GM18505 (cell line): ENCODE data around the gene TUBB8B.
"Not testable (repeated sequence)": the region's sequence is repeated elsewhere in the genome, so short reads cannot be mapped to it uniquely, and the experiment has no call there.

Experiments
- ATAC-seq: cut with Tn5 transposase; IDR thresholded peaks from one replicate; pipeline ENCODE4 v1.9.1; 2021; ENCODE audit not compliant: unreplicated experiment

Gene TUBB8B

DNA sequence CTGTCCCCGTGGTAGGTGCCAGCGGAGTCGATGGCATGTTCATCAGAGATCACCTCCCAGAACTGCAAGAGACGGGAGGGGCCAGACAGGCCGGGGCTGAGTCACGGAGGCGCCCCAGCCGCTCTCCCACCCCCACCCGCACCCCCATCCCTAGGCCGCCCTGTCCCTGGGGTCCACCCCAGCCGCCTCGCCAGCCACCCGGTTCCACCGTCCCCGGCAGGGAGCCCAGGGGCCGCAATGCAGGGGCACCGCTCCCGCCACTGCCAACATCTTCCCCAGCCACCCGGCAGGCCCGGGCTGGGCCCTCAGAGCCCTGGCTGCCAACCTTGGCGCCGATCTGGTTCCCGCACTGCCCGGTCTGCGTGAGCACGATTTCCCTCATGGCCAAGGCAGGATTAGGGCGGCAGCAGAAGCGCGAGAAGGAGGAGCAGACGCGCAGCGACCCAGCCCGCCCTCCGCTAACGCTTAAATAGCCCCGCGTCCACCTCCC lies at the start of gene TUBB8B:
TUBB8B (minus strand) TSS at position 440 of the 490 bp plus-strand sequence; CDS start at position 382, 58 bp downstream.
- not testable (repeated sequence) for ATAC-seq

DNA sequence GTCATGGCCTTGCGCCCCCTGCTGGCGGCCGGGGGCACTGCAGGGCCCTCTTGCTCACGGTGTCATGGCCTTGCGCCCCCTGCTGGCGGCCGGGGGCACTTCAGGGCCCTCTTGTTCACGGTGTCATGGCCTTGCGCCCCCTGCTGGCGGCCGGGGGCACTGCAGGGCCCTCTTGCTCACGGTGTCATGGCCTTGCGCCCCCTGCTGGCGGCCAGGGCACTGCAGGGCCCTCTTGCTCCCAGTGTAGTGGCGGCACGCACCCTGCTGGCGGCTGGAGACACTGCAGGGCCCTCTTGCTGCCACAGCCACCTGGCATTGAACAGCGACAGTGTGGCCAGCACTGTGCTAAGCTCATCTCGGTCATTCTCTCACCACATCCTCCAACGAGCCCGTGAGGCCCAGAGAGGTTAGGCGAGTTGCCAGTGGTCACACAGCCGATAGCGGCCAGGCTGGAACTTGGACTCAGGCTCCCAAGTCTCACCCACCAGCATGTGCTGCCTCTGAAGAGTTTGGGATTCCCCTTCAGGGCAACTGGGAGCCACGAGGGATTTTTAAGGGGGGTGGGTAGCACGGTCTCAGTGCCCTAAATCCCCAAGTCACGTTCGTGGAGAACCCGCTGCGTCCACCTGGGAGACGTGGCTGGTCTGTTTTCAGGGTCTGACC lies 48.0 kb upstream of the TUBB8B start:
- ATAC-seq: peak; percentile 79

DNA sequence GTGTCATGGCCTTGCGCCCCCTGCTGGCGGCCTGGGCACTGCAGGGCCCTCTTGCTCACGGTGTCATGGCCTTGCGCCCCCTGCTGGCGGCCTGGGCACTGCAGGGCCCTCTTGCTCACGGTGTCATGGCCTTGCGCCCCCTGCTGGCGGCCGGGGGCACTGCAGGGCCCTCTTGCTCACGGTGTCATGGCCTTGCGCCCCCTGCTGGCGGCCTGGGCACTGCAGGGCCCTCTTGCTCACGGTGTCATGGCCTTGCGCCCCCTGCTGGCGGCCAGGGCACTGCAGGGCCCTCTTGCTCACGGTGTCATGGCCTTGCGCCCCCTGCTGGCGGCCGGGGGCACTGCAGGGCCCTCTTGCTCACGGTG lies 47.3 kb upstream of the TUBB8B start:
- not testable (repeated sequence) for ATAC-seq

DNA sequence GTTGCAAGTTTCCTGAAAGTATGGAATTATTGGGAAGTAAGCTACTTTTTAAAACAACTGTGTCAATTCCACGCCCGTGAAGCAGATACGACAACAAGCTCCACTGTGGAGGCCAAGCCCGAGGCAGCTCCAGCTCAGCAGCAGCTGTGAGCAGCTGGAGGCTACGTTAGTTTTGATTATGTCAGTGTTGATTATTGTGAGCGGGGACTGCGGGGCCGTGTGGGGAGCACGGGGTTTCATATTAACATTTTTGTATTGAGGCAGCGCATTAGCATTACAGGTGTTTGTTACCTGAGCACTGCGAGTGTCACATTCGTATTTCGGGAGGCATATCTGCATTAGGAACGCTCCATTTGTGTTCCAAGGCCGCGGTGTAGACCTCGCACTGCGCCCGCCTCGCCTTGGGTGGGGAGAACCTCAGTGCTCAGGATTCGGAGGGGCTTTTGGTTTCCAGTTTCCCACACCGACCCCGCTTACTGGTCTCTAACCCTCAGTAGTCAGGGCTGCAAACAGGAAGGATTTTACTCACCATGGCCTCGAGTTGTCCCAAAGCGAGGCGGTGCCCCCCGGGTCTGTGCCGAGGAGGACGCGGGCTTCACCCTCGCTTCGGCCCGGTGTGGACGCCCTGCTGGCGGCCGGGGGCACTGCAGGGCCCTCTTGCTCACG lies 46.8 kb upstream of the TUBB8B start:
- not testable (repeated sequence) for ATAC-seq

DNA sequence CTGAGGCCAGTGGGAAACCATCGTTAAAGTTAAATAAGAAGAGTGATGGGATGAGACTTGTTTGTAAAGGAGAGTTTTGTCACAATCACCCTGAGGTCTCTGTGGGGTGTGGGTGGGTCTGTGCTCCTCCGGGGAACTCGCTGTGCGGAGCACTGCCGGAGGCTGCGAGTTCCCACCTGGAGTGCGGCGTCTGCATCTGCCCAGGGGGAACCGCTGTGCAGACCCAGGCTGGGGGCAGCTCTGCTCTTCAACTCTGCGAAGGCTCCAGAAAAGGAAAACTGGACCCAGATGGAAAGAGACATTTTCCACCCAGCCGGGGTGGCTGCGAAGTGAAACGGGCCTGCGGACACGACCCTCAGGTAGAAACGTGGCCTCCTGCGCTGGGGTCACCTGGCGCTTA lies 46.2 kb upstream of the TUBB8B start:
- not testable (repeated sequence) for ATAC-seq

DNA sequence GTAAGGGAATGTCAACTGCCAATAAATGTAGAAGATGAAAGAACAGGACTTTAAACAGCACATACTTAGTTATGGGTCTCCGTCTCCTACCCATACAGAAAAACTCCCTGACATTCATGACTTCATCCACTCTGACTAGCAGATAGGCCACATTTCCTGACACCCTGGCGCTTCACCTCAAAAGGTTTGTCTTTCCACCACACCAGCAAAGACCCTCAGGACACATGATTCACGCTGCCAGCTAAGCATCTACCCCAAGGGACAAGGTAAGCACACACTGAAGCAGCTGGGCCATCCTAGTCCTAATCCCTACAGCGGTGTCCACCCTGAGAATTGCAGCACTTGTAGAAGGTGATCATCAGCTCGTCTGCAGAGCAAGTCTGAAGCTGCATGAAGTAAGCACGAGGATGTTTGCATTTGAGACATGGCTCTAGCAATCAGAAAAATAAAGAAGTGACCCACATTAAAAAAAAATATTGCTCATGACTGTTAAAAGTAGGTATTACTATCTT lies 44.5 kb upstream of the TUBB8B start:
- not testable (repeated sequence) for ATAC-seq

DNA sequence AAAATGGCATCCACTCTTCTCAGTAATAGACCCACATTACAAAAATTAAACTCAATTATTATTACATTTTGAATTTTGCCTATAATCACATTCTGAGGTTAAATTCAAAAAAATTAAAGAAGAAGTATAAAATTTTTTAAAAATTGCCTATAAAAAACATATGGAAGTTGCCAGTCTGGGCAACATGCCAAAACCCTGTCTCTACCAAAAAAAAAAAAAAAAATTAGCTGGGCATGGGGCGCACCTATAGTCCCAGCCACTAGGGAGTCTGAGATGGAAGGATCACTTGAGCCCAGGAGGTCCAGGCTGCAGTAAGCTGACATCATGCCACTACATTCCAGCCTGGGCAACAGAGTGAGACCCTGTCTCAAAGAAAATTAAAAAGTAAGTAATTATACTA lies 42.1 kb upstream of the TUBB8B start:
- ATAC-seq: not testable (repeated sequence)

DNA sequence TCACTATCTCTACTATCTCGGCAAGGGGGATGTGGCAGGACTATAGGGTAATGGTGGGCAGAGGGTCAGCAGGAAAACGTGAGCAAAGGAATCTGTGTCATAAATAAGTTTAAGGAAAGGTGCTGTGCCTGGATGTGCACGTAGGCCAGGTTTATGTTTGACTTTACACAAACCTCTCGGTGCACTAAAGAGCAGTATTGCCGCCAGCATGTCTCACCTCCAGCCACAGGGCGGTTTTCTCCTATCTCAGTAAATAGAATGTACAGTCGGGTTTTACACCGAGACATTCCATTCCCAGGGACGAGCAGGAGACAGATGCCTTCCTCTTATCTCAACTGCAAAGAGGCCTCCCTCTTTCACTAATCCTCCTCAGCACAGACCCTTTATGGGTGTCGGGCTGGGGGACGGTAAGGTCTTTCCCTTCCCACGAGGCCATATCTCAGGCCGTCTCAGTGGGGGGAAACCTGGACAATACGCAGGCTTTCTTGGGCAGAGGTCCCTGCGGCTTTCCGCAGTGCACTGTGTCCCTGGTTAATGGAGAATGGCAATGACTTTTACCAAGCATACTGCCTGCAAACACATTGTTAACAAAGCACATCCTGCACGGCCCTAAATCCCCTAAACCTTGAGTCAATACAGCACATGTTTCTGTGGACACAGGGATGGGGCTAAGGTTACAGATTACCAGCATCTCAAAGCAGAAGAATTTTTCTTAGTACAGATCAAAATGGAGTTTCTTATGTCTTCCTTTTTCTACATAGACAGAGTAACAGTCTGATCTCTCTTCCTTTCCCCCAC lies 41.2 kb upstream of the TUBB8B start:
- ATAC-seq: not testable (repeated sequence)

DNA sequence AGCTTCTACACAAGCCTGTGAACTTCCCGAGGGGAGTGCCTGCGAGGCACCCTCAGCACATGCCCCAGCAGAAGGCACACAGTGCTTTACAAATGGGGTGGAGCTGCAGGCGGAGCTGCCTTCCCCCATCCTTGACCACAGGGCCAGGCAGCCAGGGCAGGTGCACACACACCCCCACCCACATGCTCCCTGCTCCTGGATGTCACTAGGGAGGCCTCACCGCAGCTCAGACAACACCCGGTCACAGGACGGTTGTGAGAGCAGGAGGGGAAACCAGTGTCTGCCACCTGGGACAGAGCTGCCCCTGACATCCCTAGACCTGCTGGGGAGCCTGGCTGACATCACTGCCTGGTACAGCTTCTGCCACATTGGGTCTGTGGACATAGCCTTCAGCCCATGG lies 39.7 kb upstream of the TUBB8B start:
- not testable (repeated sequence) for ATAC-seq

DNA sequence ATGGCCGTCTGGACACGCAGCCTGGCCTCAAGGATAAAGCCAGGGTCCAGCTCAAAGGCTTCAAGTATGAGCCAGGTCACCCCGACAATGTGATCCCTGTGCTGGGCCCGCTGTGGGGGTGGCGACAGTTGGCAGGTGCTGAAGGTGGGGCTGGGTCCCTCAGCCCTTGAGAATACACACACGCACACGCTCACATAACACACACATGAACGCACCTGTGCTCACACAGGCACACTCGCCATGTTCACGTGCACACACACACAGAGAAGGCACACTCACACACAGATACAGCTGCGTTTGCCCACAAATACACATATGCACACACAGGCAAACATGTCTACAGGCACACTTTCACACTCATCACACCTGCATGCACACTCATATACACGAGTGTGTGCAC lies 35.4 kb upstream of the TUBB8B start:
- ATAC-seq: not testable (repeated sequence)

DNA sequence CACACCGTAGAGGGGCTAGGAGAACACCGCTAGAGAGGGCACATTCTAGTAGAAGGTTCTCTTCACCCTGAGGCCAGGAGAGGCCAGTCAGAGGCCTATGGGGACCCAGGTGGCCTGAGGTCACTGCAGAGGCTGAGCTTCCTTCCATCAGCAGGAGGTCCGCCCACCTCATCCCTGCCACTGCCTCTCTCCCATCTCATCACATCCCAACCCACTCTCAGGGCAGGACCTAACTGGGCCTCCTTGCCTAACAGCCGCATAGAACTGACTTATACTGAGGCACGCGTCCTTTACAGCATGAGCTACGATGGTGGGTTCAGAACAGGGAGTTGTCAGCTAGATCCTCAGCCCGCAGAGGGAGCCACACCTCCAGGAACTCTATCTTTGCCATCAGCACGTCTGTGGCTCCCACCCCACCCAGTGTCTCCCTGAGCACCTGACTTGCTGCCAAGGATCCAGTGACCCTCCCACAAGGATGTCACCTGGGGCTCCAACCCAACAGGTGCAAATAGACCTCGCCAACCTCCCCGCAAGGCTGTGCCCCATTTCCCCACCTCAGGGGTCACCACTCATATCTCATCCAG lies 33.3 kb upstream of the TUBB8B start:
- ATAC-seq: not testable (repeated sequence)

DNA sequence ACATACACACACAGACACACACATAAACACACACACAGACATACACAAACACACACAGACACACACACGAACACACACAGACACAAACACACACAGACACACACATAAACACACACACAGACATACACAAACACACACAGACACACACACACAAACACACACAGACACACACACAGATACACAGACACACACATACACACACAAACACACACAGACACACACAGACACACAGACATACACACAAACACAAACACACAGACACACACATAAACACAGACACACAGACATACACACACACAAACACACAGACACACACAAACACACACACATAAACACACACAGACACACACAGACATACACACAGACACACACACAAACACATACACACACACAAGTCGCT lies 31.5 kb upstream of the TUBB8B start:
- ATAC-seq: not testable (repeated sequence)

DNA sequence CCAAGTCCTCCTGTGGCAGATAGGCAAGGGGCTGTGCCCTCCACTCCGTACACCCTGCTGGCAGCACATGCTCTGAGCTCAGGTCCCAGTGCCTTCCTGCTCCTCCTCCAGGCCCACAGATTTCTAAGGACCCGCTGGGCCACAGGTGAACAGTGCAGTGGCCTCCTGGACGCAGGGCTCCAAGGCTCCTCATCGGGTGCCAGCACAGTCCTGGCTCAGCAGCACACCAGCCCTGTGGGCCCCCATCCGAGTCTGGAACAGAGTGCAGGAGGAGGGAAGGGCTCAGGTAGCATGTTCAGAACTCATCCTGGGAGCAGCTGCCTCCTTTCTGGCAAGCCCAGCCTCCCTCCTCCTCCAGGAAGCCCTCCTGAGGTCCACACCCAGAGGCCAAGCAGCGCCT lies 30.8 kb upstream of the TUBB8B start:
- not testable (repeated sequence) for ATAC-seq

DNA sequence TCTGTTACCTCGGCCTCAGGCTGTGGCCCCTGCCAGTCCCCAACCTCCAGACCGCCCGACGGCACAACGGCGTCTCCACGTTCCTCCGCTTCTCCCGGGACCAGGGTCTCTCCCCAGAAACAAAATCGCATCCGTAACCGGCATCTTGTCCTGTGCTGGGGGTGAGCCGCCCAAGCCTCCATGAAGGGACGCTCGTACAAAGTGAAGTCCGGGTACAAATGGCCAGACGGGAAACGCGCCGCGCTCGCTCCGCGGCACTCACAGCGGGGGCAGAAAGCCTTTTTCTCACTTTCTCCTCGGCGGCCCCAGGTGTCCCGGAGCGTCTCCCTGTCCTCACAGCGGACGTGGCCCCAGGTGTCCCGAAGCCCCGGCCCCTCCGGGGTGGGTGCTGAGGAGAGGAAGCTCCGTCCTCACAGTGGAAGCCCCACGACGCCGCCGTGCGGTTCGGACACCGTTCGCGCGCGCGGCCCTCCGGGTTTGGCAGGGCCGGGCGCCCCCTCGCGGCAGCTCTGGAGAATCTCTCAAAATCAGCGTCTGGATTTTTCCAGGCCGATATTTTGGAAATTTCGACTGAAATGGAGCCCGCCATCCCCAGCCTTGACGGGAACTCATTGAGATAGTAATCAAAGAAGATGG lies 26.2 kb upstream of the TUBB8B start:
- ATAC-seq: not testable (repeated sequence)

DNA sequence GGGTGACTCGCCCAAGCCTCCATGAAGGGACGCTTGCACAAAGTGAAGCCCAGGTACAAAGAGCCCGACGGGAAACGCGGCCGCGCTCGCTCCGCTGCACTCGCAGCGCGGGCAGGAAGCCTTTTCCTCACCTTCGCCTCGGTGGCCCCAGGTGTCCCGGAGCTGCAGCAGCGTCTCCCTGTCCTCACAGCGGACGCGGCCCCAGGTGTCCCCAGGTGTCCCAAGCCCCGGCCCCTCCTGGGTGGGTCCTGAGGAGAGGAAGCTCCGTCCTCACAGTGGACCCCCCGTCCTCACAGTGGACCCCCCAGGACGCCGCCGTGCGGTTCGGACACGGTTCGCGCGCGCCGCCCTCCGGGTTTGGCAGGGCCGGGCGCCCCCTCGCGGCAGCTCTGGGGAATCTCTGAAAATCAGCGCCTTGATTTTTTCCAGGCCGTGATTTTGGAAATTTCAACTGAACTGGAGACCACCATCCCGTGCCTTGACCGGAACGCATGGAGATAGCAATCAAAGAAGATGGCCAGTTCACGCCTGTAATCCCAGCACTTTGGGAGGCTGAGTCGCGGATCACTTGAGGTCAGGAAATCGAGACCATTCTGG lies 23.9 kb upstream of the TUBB8B start:
- not testable (repeated sequence) for ATAC-seq

DNA sequence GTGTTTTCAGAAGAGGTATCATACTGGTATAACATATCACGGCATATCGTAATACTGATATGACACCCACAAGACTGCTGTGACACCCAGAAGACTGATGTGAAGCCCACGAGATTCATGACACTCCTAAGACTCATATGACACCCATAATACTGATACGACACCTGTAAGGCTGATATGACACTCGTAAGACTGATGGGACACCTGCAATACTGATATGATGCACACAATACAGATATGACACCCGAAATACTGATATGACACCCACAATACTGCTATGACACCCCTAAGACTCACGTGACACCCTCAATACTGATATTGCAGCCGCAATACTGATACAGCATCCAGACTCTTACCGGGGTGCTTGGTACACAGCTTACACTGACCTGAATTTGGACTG lies 18.3 kb upstream of the TUBB8B start:
- ATAC-seq: not testable (repeated sequence)

DNA sequence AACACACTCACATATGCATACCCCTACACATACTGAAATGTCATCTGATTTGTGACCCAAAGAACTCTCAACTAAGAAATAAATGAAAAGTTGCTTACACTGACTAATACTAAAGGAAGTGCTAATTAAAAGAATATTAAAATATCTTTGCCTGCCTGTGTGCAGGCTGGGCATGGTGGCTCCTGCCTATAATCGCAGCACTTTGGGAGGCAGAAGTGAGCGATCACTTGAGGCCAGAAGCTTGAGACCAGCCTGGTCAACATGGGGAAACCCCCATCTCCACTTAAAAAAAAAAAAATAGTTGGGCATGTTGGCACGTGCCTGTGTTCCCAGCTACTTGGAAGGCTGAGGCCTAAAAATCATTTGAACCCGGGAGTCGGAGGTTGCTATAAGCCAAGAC lies 14.9 kb upstream of the TUBB8B start:
- not testable (repeated sequence) for ATAC-seq

DNA sequence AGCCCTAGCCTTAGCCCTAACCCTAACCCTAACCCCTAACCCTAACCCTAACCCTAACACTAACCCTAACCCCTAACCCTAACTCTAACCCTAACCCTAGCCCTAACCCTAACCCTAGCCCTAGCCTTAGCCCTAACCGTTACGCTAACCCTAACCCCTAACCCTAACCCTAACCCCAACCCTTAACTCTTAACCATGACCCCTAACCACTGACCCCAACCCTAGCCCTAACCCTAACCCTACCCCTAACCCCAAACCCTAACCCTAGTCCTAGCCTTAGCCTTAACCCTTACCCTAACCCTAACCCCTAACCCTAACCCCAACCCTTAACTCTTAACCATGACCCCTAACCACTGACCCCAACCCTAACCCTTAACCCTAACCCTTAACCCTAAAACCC lies 14.2 kb upstream of the TUBB8B start:
- not testable (repeated sequence) for ATAC-seq

DNA sequence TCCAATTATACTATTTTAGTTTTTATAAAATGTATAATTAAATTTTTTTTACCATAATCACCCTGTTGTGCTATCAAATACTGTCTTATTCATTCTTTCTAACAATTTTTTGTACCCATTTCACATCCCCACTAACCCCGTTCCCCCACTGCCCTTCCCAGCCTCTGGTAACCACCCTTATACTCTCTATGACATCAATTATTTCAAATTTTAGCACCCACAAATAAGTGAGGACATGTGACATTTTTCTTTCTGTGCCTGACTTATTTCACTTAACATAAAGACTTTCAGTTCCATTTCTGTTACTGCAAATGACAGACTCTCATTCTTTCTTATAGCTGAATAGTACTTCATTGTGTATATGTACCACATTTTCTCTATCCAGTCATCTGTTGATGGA lies 5.0 kb upstream of the TUBB8B start:
- ATAC-seq: not testable (repeated sequence)

DNA sequence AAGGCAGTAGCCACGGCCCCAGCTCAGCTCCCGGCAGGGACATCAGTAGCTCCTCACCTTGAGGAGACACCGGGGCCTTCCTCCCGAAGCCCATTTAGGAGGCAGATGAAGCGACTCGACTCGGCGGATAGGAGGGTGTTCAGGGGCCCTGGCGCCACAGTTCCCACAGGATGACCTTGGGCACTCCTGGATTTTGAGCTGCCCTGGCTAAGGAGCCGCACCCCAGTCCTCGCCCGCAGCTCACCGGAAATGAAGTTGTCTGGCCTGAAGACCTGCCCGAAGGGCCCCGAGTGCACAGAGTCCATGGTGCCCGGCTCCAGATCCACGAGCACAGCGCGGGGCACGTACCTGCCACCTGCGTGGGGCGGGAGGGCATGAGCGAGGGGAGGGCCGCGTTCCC lies 719 bp downstream of the TUBB8B start:
- ATAC-seq: not testable (repeated sequence)
